Measurements from ENCODE around the gene SORL1-AS1.

SORL1-AS1 gene

GRCh38 chr11:121441521-121441920 is 11.2 kb downstream of the SORL1-AS1 start:
- no peak overlapping the region for H3K4me3 ChIP-seq
- ChIA-PET CTCF (interaction anchor here (0.9 to 1.6 kb wide), 5 partner anchors 8 to 101 kb away, joined by 3 to 4 read pairs (median 4); no protein-coding TSS in a partner anchor), SMC1A (ENCODE audit: uncharacterized antibody, unreplicated experiment) (interaction anchor here (0.6 to 14.0 kb wide), 10 partner anchors 9 to 150 kb away, joined by 3 to 266 read pairs (median 4); no protein-coding TSS in a partner anchor), POLR2A (interaction anchor here (0.6 to 2.5 kb wide), 6 partner anchors 10 to 130 kb away, joined by 3 to 10 read pairs (median 4); no protein-coding TSS in a partner anchor), RAD21 (ENCODE audit: unreplicated experiment) (interaction anchor here (0.6 to 12.7 kb wide), 6 partner anchors 9 to 149 kb away, joined by 3 to 232 read pairs (median 6); no protein-coding TSS in a partner anchor)
- no peaks in the 10 kb centered on the region for H4K20me1 ChIP-seq (ENCODE audit: control insufficient read depth, insufficient read depth)
- in situ Hi-C loops (cut with MboI): no loop called here
- H3K9me3 ChIP-seq (replicated peaks; ENCODE audit: control insufficient read depth, insufficient read depth, low read length): no peaks in the 10 kb centered on the region
- TF ChIP-seq ZNF384 (IDR thresholded peaks at IDR 0.05; ENCODE audit: borderline replicate concordance, low read depth, low read length): 0 out of 2 replicates have a peak, but pooled peaks have one; percentile 22
- no peak for TF ChIP-seq PKNOX1 (IDR thresholded peaks at IDR 0.05)
- no peak for TF ChIP-seq RAD51 (IDR thresholded peaks at IDR 0.05)
- no peak overlapping the region for H3K27ac ChIP-seq (ENCODE audit: control insufficient read depth, insufficient read depth)
- H3K4me2 ChIP-seq (ENCODE audit: control insufficient read depth, insufficient read depth): no peak overlapping the region
- no peak for FAIRE-seq
- peaks cover 2% of the 10 kb centered on the region; the same call in 1 of the 2 replicates for H3K79me2 ChIP-seq (ENCODE audit: control insufficient read depth, insufficient read depth, low read length)
- BruUV-seq (replicated peaks): no TSS peak
- 93% methylated on average over 2 of the region's 2 CpGs for WGBS (ENCODE audit: insufficient coverage, insufficient replicate concordance, low lambda C conversion rate, missing lambda C conversion rate)
- H3K36me3 ChIP-seq (ENCODE audit: control insufficient read depth in 2 of 2, insufficient read depth in 2 of 2, low read length in 1 of 2): no peaks in the 10 kb centered on the region
- no peak for ATAC-seq
- H3K9ac ChIP-seq (ENCODE audit: control insufficient read depth, insufficient read depth, low read length): no peak overlapping the region
- H3K27me3 ChIP-seq (replicated peaks in 1 of 2; ENCODE audit: control insufficient read depth in 2 of 2, insufficient read depth in 2 of 2, low read length in 1 of 2): no peaks in the 10 kb centered on the region
- peaks cover 15% of the 10 kb centered on the region for H3K4me1 ChIP-seq (ENCODE audit: control insufficient read depth, insufficient read depth, low read length)
- intact Hi-C loops (cut with micrococcal nuclease; ENCODE audit: unreplicated experiment): no loop called here
- DNase-seq (ENCODE audit: low read depth, low spot score): no peak
- no peak overlapping the region for H2AFZ ChIP-seq (ENCODE audit: control insufficient read depth, low read depth, low read length)

- ChIA-PET SMC1A (ENCODE audit: uncharacterized antibody, unreplicated experiment) (interaction anchor here (1.6 to 14.0 kb wide), 4 partner anchors 8 to 152 kb away, joined by 5 to 266 read pairs (median 124); no protein-coding TSS in a partner anchor), POLR2A (no interaction called here), RAD21 (ENCODE audit: unreplicated experiment) (no interaction called here), CTCF (interaction anchor here (1.0 kb wide), 1 partner anchor 8 kb away, joined by 3 read pairs; no protein-coding TSS in a partner anchor)
- H4K20me1 ChIP-seq (ENCODE audit: control insufficient read depth, insufficient read depth): no peaks in the 10 kb centered on the region
- no peak overlapping the region for H2AFZ ChIP-seq (ENCODE audit: control insufficient read depth, low read depth, low read length)
- in situ Hi-C loops (cut with MboI) (no loop called here), intact Hi-C loops (cut with micrococcal nuclease; ENCODE audit: unreplicated experiment) (no loop called here)
- H3K4me2 ChIP-seq (ENCODE audit: control insufficient read depth, insufficient read depth): no peak overlapping the region
- FAIRE-seq (no peak), DNase-seq (ENCODE audit: low read depth, low spot score) (no peak), ATAC-seq (no peak)
- H3K4me3 ChIP-seq: no peak overlapping the region
- no peaks in the 10 kb centered on the region for H3K27me3 ChIP-seq (replicated peaks in 1 of 2; ENCODE audit: control insufficient read depth in 2 of 2, insufficient read depth in 2 of 2, low read length in 1 of 2)
- no peaks in the 10 kb centered on the region for H3K79me2 ChIP-seq (ENCODE audit: control insufficient read depth, insufficient read depth, low read length)
- no peaks in the 10 kb centered on the region for H3K9me3 ChIP-seq (replicated peaks; ENCODE audit: control insufficient read depth, insufficient read depth, low read length)
- no TSS peak for BruUV-seq (replicated peaks)
- no peak overlapping the region for H3K9ac ChIP-seq (ENCODE audit: control insufficient read depth, insufficient read depth, low read length)
- H3K4me1 ChIP-seq (ENCODE audit: control insufficient read depth, insufficient read depth, low read length): no peaks in the 10 kb centered on the region; the same call in 1 of the 2 replicates
- H3K27ac ChIP-seq (ENCODE audit: control insufficient read depth, insufficient read depth): no peak overlapping the region
- H3K36me3 ChIP-seq (ENCODE audit: control insufficient read depth in 2 of 2, insufficient read depth in 2 of 2, low read length in 1 of 2): no peaks in the 10 kb centered on the region
- no peak for TF ChIP-seq PAX5 (IDR thresholded peaks at IDR 0.05; ENCODE audit: borderline replicate concordance, low read depth, low read length)
- TF ChIP-seq RB1 (IDR thresholded peaks at IDR 0.05; ENCODE audit: borderline replicate concordance): no peak
- no peak for TF ChIP-seq HDGF (IDR thresholded peaks at IDR 0.05)
- no peak for TF ChIP-seq ZNF622 (IDR thresholded peaks at IDR 0.05)
- no peak for TF ChIP-seq PML (IDR thresholded peaks at IDR 0.05; ENCODE audit: low read length)
- TF ChIP-seq CUX1 (IDR thresholded peaks at IDR 0.05; ENCODE audit: insufficient replicate concordance, low read depth, low read length): no peak
- no peak for TF ChIP-seq HDAC2 (IDR thresholded peaks at IDR 0.05)
- no peak for TF ChIP-seq HDAC6 (IDR thresholded peaks at IDR 0.05; ENCODE audit: unreplicated experiment)
- TF ChIP-seq CBFB (IDR thresholded peaks at IDR 0.05; ENCODE audit: low read depth): no peak
- TF ChIP-seq MEF2A (IDR thresholded peaks at IDR 0.05; ENCODE audit: insufficient read depth, low read depth, low read length): no peak
- TF ChIP-seq BACH1 (IDR thresholded peaks at IDR 0.05; ENCODE audit: borderline replicate concordance): no peak
Observed at GRCh38 chr11:121439759-121440158, 13.0 kb downstream of the SORL1-AS1 start.
